NCI-H1092 (cell line): ENCODE data around the gene IFT27.

ENCODE experiments used
- DNase-seq: peaks from one replicate; lab custom pipeline; 2025; lab: John Stamatoyannopoulos, UW

The IFT27 gene

GRCh38 chr22:36796552-36797175, 20.7 kb upstream of the IFT27 start:
- no peak for DNase-seq

- DNase-seq: no peak
Measured at GRCh38 chr22:36795633-36796032, 19.7 kb upstream of the IFT27 start.

- DNase-seq: no peak
Measured at GRCh38 chr22:36790648-36791047, 14.7 kb upstream of the IFT27 start.

- no peak for DNase-seq
Measured at GRCh38 chr22:36787204-36787988, 11.5 kb upstream of the IFT27 start.

- no peak for DNase-seq
Measured at GRCh38 chr22:36783743-36784142, 7.8 kb upstream of the IFT27 start.

GRCh38 chr22:36781656-36782627, 6.0 kb upstream of the IFT27 start:
- DNase-seq: peak; percentile 21

GRCh38 chr22:36778020-36778419, 2.1 kb upstream of the IFT27 start:
- no peak for DNase-seq

GRCh38 chr22:36776722-36777121, 803 bp upstream of the IFT27 start:
- no peak for DNase-seq

- peak; percentile 5 for DNase-seq
Measured at GRCh38 chr22:36775586-36775963, 344 bp downstream of the IFT27 start.

GRCh38 chr22:36773935-36774334, 2.0 kb downstream of the IFT27 start:
- DNase-seq: peak; percentile 3

GRCh38 chr22:36772451-36772850, 3.5 kb downstream of the IFT27 start:
- DNase-seq: no peak

- no peak for DNase-seq
Measured at GRCh38 chr22:36771356-36772063, 4.4 kb downstream of the IFT27 start.

GRCh38 chr22:36770513-36771231, 5.2 kb downstream of the IFT27 start:
- DNase-seq: no peak

GRCh38 chr22:36769541-36770512, 6.1 kb downstream of the IFT27 start:
- no peak for DNase-seq

GRCh38 chr22:36768616-36769015, 7.3 kb downstream of the IFT27 start:
- DNase-seq: no peak

- DNase-seq: no peak
Measured at GRCh38 chr22:36768141-36768540, 7.8 kb downstream of the IFT27 start.

GRCh38 chr22:36767035-36767775, 8.7 kb downstream of the IFT27 start:
- DNase-seq: no peak

- DNase-seq: no peak
Measured at GRCh38 chr22:36765943-36766450, 9.9 kb downstream of the IFT27 start.
